ENCODE measurements around the gene TSSK1B.
"Not testable (repeated sequence)": the region's sequence is repeated elsewhere in the genome, so short reads cannot be mapped to it uniquely, and the experiment has no call there.

Gene TSSK1B, protein sequence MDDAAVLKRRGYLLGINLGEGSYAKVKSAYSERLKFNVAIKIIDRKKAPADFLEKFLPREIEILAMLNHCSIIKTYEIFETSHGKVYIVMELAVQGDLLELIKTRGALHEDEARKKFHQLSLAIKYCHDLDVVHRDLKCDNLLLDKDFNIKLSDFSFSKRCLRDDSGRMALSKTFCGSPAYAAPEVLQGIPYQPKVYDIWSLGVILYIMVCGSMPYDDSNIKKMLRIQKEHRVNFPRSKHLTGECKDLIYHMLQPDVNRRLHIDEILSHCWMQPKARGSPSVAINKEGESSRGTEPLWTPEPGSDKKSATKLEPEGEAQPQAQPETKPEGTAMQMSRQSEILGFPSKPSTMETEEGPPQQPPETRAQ

DNA sequence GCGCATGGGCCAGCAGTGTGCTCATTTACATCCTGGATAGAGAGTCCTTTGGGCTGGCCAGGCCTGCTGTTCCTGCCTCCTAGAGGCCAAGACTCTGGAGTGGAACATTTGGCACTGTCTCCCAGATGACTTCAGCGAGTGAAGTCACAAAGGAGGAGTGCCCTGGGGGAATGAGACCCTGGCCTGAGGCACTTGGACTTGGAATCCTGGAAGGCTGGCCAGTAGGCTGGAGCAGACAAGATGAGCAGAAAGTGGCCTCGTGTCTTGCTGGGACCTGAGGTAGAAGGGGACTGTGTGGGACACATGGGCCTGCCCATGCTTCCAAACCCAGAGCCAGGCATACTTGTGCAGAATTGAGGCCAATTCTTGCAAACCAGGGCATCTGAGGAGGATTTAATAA, at the start of gene TSSK1B:
Gene TSSK1B (minus strand): TSS at position 101 of the 400 bp plus-strand sequence. CDS start 150 bp downstream, outside the sequence.
- DNase-seq = no peak

DNA sequence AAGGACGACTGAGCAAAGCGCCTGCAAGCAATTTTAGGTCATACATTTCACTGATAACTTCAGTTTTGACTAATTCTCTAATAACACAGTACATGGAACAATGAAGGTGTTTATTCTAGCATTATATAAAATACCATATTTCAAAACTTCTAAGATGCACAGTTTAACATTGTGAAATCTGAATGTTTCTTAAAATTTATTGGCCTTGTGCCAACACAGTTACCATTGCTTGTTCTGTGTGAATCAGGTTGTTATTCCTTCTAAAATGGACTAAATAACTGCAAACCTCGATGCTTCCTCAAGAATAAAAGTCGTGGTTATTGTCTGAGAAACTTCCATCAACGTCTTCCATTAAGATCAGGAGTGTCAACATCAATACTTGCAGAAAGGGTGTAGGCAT, 45.5 kb upstream of the TSSK1B start:
- no peak for DNase-seq

DNA sequence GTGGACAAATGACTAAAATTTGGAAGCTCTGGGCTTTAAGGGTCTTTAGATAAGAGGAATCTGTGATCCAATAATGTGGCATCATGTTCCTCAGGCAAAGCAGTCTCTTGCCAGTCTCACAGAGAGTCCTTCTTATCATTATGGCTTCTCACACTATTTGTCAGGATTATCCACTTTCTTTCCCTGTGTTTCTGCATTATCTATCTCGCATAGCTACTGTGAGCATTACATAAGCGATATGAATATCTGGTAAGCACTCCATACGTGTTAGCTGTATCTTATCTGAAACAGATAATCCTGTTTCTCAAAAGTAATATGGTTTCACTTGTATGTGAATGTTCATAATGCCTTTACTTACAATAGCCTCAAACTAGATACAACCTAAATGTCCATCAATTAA, 43.9 kb upstream of the TSSK1B start:
- no peak for DNase-seq

DNA sequence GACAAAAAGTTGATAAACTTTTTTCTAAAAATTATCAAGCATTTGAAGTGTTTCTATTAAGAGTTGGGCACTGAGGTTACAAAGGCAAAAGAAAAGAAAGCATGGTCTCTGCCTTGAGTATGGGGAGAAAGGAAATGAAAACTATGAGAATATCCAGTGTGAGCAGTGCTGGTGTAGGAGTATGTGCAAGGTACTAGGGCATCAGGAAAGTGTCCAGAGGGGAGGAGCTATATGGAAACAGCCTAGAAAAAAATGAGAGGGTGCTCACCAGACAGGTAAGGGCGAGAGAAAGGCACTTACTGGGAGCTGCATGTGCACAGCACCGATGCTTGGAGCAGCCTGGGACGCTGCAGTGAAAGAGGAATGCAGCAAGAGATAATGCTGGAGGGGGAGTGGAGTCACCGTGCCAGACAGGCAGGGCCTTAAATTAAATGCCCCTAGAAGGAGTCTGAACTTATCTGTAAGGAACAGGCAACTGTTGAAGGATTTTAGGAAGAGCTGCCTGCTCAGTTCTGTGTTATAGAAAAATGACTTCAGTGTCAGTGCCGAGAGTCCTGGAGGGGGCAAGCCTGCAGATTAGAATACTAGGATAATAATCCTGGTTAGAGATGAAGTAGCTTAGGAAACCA, 39.4 kb upstream of the TSSK1B start:
- DNase-seq = no peak

DNA sequence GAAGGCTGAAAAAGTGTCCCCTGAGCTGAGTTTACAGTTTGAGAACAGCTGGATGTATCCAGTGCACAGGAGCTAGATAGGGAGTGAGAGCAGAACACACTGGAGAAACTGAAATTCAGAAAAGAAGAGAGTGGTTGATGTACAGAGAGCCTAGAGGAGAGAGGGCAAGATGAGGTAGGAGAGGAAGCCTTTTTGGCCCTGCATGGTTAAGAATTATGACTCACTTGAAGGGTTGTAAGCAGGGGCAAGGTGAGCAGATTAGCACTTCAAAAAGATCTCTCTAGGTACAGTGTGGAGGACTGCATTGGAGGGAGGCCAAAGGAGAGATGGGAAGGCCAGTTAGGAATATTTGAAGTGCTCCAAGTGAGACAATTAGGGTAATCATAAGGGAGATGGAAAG, 28.2 kb upstream of the TSSK1B start:
- DNase-seq = no peak

DNA sequence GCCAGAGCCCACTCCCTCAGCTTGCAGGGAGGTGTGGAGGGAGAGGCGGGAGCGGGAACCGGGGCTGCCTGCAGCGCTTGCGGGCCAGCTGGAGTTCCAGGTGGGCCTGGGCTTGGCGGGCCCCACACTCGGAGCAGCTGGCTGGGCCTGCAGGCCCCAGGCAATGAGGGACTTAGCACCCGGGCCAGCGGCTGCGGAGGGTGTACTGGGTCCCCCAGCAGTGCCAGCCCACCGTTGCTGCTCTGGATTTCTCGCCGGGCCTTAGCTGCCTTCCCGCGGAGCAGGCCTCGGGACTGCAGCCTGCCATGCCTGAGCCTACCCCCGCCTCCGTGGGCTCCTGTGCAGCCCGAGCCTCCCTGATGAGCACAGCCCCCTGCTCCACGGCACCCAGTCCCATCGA, 22.3 kb upstream of the TSSK1B start:
- not testable (repeated sequence) for DNase-seq

DNA sequence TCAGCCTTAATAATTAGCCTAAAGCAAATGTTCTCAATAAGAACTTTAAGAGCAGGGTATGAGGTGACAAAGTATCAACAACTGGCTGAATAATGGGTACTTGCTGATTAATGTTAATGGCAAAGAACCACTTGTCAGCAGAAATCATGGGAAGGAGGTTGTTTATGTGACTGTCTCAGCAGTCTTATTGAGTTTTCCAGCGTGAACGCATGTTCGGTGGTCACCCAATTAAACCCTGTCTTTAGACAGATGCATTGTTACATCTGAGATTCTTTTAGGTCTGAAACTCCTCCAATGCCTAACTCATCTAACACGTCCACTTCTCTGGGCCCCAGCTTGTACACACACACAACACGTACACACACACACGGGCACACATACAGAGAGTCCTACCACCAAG, 18.2 kb upstream of the TSSK1B start:
- DNase-seq = no peak

DNA sequence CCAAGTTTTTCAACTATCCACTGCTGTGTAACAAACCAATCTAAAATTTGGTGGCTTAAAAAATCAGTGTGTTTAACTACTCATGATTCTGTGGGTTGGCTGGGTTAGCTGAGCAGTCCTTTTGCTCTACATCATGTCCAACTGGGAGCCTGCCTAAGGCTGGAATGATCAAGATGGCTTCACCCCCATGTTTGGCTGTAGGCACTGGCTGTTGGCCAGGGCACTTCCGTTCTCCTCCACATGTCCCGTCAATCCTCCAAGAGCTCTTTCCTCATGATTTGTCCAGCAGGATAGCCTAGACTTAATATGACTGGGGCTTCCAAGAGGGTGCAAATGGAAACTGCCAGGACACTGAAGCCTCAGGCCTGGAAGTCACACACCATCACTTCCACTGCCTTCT, 17.0 kb upstream of the TSSK1B start:
- DNase-seq = no peak

DNA sequence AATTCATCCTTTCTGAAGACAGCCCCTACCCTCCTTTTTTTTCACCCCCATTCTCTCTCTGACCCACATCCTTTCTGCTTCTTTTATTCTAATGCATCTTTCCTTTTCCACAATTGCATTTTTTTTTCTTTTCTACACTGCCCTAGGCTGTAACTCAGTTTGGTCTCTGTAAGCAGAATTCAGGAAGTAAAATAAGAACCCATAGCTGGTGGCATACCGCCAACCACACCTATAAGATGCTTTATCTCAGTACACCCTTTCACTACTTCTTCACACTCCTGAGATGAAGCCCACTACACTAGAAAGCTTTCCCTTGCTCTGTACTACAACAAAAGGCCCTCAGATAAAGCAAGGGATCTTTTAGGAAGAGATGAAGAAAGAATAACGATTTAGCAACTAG, 16.1 kb upstream of the TSSK1B start:
- DNase-seq = no peak

DNA sequence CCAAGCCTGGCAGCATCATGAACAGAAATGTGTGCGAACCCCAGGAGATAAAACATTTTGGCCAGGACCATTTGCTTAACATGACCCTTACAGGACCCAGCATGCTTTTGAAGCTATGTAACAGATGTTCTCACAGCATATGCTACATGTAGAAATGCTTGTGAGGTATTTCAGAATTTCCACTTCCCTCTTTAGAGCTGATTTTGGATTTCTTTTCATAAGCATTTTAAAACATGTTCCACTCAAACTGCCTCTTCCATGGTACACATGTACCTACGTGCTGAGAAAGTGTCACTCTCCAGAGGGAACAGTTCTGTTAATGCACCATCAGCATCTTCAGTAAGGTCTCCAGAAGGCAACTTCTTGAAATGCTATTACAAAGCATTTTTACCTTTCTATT, 15.7 kb upstream of the TSSK1B start:
- no peak for DNase-seq

DNA sequence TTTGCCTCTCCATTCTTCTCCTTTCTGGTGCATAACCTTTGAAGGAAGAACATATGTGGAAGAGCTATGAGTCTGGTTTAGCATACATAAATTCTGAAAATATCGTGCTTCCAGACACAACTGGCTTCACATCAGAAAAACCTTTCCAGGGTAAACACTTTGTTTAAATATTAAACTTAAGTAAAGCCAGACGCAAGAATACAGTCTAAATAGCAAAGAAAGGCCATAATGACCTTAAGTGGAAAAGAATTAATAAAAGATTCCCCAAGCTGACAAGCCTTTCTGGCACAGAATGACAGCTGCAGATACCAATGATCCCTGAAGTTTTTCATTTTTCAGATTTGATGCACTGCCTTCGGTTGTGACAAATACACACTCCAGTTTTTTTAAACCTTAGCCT, 13.5 kb upstream of the TSSK1B start:
- no peak for DNase-seq

DNA sequence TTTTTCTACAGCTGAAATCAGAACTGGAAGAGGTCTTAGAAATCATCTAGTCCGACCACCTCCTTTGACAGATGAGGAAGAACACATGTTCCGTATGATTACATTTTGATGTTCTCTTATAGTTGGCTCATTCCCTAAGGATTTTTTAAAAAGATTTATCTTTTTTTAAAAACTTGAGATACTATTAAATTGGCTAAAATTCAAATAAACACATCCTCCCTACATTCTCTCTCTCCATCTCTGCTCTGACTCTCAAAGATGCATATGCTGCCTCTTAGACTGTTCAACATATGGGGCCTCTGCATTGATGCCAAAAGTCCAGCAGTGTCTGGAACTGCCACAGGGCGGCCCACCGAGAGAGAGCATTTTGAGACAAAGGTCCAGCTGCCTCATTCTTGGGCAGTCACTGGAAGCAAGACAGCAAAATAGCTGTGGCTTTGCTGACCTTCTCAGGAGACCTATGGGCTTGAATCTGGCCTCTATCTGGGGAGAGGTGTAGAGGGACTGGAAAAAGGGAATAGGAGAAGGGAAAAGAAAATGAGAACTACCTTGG, 12.8 kb upstream of the TSSK1B start:
- no peak for DNase-seq

DNA sequence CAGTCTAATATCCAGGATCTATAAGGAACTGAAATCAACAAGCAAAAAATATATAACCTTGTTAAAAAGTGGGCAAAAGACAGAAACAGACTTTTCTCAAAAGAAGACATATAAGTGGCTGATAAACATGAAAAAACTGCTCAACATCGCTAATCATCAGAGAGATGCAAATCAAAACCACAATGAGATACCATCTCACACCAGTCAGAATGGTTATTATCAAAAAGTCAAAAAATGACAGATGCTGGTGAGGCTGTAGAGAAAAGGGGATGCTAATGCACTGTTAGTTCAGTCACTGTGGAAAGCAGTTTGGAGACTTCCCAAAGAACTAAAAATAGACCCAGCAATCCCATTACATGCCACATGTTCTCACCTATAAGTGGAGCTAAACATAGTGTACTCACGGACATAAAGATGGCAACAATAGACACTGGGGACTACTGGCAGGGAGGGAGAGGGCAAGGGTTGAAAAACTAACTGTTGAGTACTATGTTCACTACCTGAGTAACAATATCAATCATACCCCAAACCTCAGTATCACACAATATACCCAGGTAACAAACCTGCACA, 11.7 kb upstream of the TSSK1B start:
- no peak for DNase-seq

DNA sequence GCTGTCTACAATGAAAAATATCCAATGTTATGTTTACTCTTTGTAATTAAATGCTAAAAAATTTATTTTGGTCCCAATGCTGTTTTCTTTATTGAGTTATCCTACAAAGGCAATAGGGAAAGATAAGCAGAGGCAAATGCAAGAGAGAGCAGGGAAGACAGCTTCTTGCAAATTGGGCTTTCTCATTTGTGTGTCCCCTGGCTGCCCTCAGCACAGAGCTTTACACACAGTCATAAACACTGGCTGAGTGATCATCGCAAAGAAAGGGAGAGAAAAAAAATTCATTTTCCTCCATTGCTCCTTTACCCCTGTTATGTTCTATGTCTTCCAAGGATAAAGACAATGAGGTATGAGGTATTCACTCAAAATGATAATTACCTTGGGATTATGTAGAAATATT, 2.3 kb upstream of the TSSK1B start:
- no peak for DNase-seq

DNA sequence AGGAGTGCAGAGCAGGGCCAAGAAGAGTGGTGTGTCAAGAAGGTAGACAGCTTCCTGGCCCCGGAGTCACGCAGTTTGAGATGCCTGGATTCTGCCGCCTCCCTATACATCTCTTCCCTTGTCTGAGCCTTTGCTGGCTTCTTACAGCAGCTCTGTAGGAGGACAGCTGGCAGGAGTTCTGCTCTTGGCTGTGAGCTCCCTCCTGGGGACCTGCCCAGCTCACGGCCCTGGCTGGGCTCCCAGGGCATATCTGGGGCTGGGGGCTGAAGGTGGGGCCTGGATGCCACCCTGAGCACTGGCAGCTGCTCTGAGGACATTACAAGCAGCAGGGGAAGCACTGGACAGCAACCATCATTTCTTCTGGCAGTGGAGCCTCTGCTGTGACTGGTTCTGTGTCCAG, 786 bp upstream of the TSSK1B start:
- DNase-seq = no peak

DNA sequence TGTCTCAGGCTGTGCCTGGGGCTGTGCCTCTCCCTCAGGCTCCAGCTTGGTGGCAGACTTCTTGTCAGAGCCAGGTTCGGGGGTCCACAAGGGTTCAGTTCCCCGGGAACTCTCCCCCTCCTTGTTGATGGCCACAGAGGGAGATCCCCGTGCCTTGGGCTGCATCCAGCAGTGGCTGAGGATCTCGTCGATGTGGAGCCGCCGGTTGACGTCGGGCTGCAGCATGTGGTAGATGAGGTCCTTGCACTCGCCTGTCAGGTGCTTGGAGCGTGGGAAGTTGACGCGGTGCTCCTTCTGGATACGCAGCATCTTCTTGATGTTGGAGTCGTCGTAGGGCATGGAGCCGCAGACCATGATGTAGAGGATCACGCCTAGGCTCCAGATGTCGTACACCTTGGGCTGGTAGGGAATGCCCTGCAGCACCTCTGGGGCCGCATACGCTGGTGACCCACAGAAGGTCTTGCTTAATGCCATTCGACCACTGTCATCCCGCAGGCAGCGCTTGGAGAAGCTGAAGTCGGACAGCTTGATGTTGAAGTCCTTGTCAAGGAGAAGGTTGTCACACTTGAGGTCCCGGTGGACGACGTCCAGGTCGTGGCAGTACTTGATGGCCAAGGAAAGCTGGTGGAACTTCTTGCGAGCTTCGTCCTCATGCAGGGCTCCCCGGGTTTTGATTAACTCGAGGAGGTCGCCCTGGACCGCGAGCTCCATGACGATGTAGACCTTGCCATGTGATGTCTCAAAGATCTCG, 752 bp downstream of the TSSK1B start:
- DNase-seq = no peak

DNA sequence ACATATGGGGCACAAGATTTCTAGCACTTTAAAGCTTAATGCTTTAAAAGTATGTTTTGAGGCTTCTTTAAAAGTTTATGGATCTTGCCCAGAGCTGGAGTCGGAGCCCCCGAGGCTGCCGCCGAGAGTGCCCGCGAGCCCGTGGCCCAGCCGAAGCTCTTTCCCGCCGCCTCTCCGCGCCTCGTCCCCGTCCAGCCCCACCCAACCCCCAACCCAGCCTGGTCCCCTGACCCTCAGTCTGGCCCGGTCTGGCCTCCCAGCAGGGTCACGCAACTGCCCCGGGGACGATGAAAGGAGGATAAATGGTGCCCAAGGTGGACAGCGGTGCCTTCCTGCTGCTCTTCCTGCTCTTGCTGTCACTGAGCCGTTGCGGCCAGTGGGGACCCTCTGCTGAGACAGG, 1.7 kb downstream of the TSSK1B start:
- DNase-seq = no peak

DNA sequence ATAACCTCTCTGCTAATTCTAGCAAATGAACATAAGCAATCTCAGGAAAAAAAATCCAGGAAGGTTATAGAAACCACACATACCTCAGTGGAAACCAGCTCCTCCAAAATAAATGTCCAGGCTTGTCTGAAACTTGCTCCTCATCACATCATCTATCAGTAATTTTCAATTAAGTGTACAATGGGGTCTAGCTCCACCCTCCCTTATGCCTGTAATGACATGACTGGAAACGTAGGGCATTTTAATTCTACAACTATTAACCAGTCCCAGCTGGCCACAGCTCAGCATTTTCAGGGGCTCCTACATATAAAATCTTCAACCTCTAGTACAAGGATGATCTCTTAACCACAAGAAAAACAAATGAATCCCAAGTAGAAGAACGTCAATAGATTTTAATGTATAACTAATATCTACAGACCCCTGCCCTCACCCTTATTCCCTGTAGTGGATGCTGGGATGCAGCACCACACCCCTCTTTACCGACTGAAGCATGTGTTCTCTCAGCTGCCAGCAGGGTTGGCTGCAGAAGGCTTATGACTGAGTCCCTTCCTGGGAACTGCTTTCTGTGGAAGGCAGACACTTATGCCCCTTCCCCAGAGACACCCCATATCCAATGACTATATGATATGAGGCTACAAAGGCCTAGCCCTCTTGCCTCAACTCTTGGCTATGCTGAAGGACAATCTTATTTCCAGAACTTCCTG, 6.8 kb downstream of the TSSK1B start:
- no peak for DNase-seq

DNA sequence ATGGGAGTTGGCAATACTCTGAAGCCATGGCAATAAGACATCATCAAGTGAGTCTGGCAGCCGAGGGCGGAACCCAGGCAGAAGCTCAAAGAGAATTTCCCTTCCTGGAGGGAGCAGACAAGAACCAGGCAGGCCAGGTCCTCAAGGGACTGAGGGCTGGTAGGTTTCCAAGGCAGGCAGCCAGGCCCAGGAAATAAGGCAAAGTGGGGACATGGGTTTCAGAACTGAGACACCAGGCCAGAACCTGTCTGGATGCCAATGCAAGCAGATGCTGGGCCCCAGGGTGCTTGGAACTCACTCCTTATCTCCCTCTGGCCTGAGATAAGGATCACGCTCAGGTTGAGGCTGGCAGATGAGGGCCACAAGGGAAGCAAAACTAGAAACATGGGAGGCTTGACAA, 8.9 kb downstream of the TSSK1B start:
- no peak for DNase-seq

DNA sequence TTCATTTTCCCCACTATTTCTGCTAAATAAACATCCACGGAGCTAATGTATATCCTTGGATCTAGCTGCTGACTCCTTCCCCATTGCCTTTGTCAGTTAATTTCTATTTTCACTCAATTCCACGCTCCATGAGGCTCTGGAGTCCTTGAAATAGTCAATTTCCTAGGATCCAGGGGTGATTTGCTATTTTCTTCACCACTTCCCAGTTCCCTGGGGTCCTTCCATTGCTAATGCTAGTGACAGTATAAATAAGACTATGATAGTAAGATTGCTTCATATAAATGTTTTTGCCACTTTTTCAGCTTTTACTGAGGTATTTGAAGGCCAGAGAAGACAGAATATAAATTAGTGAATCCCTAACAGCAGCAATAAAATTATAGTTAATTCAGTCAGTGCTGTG, 13.1 kb downstream of the TSSK1B start:
- no peak for DNase-seq

DNA sequence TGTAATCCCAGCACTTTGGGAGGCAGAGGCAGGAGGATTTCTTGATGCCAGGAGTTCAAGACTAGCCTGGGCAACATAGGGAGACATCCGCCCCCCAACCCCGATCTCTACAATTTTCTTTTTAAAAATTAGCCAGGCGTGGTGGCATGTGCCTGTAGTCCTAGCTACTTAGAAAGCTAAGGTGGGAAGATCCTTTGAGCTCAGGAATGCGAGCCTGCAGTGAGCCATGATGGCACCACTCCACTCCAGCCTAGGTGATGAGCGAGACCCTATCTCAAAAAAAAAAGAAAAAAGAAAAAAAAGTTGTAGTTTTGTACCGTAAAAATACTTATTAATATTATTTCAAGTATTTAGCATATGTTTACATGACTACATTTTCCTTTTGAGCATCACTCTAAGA, 29.3 kb downstream of the TSSK1B start:
- no peak for DNase-seq

DNA sequence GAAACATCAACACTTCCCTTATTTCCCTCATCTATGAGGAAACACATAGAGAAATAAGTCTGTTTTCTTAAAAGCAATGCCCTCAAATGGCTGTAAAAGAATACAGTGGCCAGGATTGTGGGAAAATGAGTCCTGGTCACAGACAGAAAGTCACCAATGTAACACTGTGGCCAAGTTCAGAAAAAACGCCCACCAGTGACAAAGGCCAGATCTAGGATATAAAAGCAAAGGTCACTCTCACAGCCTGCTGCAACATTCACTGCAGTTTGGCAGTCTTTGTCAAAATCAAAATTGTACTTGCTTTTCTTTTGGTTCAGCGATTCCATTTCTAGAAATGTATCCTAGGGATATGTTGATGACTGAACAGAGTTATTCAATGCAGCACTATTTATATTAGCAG, 30.5 kb downstream of the TSSK1B start:
- DNase-seq = no peak

DNA sequence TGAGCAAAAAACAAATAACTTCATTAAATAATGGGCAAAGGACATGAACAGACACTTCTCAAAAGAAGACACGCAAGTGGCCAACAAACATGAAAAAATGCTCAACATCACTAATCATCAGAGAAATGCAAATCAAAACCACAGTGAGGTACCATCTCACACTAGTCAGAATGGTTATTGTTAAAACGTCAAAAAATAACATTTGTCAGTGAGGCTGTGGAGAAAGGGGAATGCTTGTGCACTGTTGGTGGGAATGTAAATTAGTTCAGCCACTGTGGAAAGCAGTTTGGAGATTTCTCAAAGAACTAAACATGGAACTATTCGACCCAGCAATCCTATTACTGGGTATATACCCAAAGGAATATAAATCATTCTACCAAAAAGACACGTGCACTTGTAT, 36.8 kb downstream of the TSSK1B start:
- DNase-seq = not testable (repeated sequence)

Data from activated CD4-positive, CD25-positive, alpha-beta regulatory T cell (primary cell).